Stimulated activated effector memory CD8-positive, alpha-beta T cell treated with anti-CD3 and anti-CD28 coated beads, Interleukin-12 subunit alpha, Interleukin-12 subunit beta, amount 100 ng/mL, for 72 hours (primary cell): ENCODE data around the gene TLE2.
"Not testable (repeated sequence)": the region's sequence is repeated elsewhere in the genome, so short reads cannot be mapped to it uniquely, and the experiment has no call there.

Source experiments
- ATAC-seq: fragments of 150-1000 bp; cut with Tn5 transposase; 2 replicates; pipeline ENCODE4 v1.10.0; 2021
- DNase-seq, 2 donors: peaks; one replicate each; pipeline ENCODE4 v3.0.0; 2021 to 2022; ENCODE audit warnings: low spot score in 2 of 2
- H3K27ac Mint-ChIP-seq: one replicate; pipeline ENCODE4 v1.8.0; 2022; ENCODE audit warnings: mild to moderate bottlenecking, mixed read lengths
- H3K36me3 Mint-ChIP-seq: one replicate; pipeline ENCODE4 v1.8.0; 2022; ENCODE audit warnings: mild to moderate bottlenecking, mixed read lengths
- H3K4me1 Mint-ChIP-seq: one replicate; pipeline ENCODE4 v1.8.0; 2022; ENCODE audit warnings: mixed read lengths
- H3K4me3 Mint-ChIP-seq: one replicate; pipeline ENCODE4 v1.8.0; 2022; ENCODE audit warnings: mild to moderate bottlenecking, mixed read lengths
- H3K9me3 Mint-ChIP-seq: one replicate; pipeline ENCODE4 v1.8.0; 2022; ENCODE audit warnings: mixed read lengths

The TLE2 gene

GRCh38 chr19:2994588-2995131, 34.4 kb downstream of the TLE2 start:
- ATAC-seq (no peak), DNase-seq (no peak)
- H3K27ac Mint-ChIP-seq, result no peak overlapping the region
- H3K9me3 Mint-ChIP-seq, result no peaks in the 10 kb centered on the region
- peaks cover 5% of the 10 kb centered on the region for H3K36me3 Mint-ChIP-seq
- no peak overlapping the region for H3K4me3 Mint-ChIP-seq
- H3K4me1 Mint-ChIP-seq, result no peaks in the 10 kb centered on the region

- Mint-ChIP-seq H3K4me1 (no peaks in the 10 kb centered on the region), H3K9me3 (no peaks in the 10 kb centered on the region), H3K4me3 (no peak overlapping the region), H3K27ac (no peak overlapping the region), H3K36me3 (peaks cover 5% of the 10 kb centered on the region)
- no peak for DNase-seq
- no peak for ATAC-seq
Measured at GRCh38 chr19:2993579-2993978, 35.5 kb downstream of the TLE2 start.

GRCh38 chr19:2992958-2993357, 36.1 kb downstream of the TLE2 start:
- no peaks in the 10 kb centered on the region for H3K4me1 Mint-ChIP-seq
- no peak overlapping the region for H3K27ac Mint-ChIP-seq
- ATAC-seq, result no peak
- H3K36me3 Mint-ChIP-seq, result peaks cover 5% of the 10 kb centered on the region
- no peak overlapping the region for H3K4me3 Mint-ChIP-seq
- no peak for DNase-seq
- H3K9me3 Mint-ChIP-seq, result no peaks in the 10 kb centered on the region

DNA sequence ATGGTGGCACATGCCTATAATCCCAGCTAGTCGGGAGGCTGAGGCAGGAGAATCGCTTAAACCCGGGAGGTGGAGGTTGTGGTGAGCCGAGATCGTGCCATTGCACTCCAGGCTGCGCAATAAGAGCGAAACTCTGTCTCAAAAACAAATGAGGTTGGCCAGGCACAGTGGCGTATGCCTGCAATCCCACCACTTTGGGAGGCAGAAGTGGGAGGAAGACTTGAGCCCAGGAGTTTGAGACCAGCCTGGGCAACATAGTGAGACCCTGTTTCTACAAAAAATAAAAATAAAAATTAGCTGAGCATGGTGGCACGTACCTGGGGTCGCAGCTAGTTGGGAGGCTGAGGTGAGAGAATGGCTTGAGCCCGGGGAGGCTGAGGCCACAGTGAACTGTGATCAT, 36.7 kb downstream of the TLE2 start:
- ATAC-seq, H3K4me3 Mint-ChIP-seq, H3K4me1 Mint-ChIP-seq, H3K27ac Mint-ChIP-seq, DNase-seq, H3K36me3 Mint-ChIP-seq, H3K9me3 Mint-ChIP-seq: not testable (repeated sequence)

- no peaks in the 10 kb centered on the region for H3K4me1 Mint-ChIP-seq
- no peak overlapping the region for H3K4me3 Mint-ChIP-seq
- H3K27ac Mint-ChIP-seq, result peak overlapping the region; percentile 32
- H3K9me3 Mint-ChIP-seq, result no peaks in the 10 kb centered on the region
- DNase-seq, result no peak
- H3K36me3 Mint-ChIP-seq, result no peaks in the 10 kb centered on the region
- ATAC-seq, result no peak
Measured at GRCh38 chr19:2989236-2989946, 39.7 kb downstream of the TLE2 start.

DNA sequence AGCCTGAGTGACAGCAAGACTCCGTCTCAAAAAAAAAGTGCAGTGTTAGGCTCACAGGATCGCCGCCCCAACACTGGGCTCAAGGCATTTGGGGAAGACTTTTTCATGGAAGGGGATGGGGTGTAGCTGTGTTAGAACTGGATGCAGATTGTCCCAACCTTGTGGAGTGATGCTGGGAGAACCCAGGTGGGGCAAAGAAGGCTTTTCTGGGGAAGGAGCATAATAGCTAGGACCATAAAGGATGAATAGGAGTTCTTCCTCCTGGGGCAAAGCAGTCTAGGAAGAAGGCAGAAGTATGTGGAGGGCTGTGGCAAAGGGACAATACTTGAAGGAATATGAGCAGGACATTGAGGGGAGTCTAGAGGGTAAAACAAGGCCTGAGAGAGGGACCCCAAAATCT, 40.5 kb downstream of the TLE2 start:
- ATAC-seq (no peak), DNase-seq (no peak)
- H3K4me3 Mint-ChIP-seq, result no peak overlapping the region
- no peaks in the 10 kb centered on the region for H3K4me1 Mint-ChIP-seq
- no peaks in the 10 kb centered on the region for H3K36me3 Mint-ChIP-seq
- no peak overlapping the region for H3K27ac Mint-ChIP-seq
- no peaks in the 10 kb centered on the region for H3K9me3 Mint-ChIP-seq

GRCh38 chr19:2987797-2988196, 41.3 kb downstream of the TLE2 start:
- Mint-ChIP-seq H3K4me1 (no peaks in the 10 kb centered on the region), H3K36me3 (no peaks in the 10 kb centered on the region), H3K4me3 (no peak overlapping the region), H3K27ac (no peak overlapping the region), H3K9me3 (no peaks in the 10 kb centered on the region)
- DNase-seq (no peak), ATAC-seq (no peak)

DNA sequence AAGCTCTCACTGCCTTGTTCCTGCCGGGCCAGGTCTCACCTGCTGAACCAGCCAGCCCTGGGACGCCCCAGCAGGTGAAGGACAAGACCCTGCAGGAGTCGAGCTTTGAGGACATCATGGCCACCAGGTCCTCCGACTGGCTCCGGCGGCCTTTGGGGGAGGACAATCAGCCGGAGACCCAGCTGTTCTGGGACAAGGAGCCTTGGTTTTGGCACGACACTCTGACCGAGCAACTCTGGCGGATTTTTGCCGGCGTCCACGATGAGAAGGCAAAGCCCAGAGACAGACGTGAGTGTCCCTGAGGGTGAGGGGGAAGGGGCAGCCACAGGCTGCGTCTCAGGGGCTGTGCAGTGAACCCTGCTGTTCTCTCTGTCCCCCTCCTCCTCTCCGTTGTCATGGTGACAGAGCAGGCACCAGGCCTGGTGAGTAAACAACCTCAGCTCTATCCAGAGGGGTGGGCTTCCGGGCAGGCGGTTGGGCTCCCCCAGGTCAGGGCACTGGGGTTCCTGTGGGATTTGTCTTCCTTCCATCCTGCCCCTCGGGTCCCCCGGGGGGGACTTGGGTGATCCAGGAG, 42.0 kb downstream of the TLE2 start:
- no peak overlapping the region for H3K4me3 Mint-ChIP-seq
- H3K9me3 Mint-ChIP-seq, result no peaks in the 10 kb centered on the region
- no peaks in the 10 kb centered on the region for H3K36me3 Mint-ChIP-seq
- ATAC-seq (peak; percentile 19), DNase-seq (no peak)
- no peak overlapping the region for H3K27ac Mint-ChIP-seq
- H3K4me1 Mint-ChIP-seq, result no peaks in the 10 kb centered on the region

DNA sequence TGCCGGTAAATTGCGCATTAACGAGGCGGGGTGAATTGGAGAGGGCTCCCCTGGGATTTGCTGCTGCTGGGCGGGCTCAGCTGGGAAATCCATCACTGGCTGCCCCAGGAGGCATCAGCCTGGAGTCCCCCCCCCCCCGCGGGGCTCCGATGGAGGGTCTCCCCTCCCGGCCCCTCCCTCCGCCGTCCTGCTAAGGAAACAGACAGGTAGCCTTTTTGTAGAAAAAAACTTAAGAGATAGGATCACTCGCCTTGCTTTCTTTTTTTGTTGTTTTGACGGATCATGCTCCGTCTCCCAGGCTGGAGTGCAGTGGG, 44.9 kb downstream of the TLE2 start:
- no peak overlapping the region for H3K27ac Mint-ChIP-seq
- no peaks in the 10 kb centered on the region for H3K36me3 Mint-ChIP-seq
- no peak for ATAC-seq
- H3K4me3 Mint-ChIP-seq, result no peak overlapping the region
- H3K9me3 Mint-ChIP-seq, result no peaks in the 10 kb centered on the region
- H3K4me1 Mint-ChIP-seq, result no peaks in the 10 kb centered on the region
- no peak for DNase-seq

DNA sequence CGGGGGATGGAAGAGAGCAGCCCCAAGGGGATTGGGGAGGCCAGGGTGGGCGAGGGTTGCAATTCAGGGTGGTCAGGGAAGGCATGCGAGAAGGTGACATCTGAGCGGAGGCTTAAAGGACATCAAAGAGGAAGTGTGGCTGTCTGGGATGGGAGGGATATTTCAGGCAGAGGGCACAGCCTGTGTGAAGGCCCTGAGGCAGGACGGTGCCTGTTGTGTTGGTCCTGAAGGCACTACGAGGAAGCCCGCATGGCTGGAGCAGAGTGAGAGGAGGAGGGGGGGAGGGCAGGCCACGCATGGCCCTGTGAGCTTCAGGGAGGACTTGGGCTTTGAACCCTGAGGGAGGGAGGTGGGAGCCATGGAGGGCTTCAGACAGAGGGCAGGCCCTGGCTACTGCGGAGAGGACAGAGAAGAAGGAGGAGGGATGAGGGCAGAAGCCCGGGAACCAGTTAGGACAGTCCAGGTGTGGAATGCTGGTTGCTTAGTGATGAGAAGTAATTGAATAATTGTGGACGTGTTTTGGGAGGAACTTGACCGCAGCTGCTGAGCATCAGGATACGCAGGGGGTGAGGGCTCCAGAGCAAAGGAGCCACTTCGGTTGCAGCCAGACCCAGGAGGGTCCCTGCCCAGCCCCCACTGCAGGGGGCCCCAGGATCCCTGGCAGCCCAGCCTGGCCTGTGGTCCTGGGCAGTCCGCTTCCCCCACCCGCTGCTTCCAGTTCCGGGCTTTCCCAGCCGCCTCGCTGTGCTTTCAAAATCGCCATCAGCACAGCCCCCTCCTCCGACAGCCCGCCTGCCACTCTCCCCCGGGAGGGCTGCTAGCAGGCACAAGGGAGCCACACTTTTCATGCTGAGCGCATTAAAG, 45.5 kb downstream of the TLE2 start:
- peak; percentile 25 for ATAC-seq
- Mint-ChIP-seq H3K27ac (no peak overlapping the region), H3K9me3 (no peaks in the 10 kb centered on the region), H3K4me3 (no peak overlapping the region), H3K36me3 (no peaks in the 10 kb centered on the region), H3K4me1 (no peaks in the 10 kb centered on the region)
- DNase-seq, result no peak

GRCh38 chr19:2982983-2983350, 46.1 kb downstream of the TLE2 start:
- no peak for DNase-seq
- no peaks in the 10 kb centered on the region for H3K9me3 Mint-ChIP-seq
- H3K4me3 Mint-ChIP-seq, result no peak overlapping the region
- no peaks in the 10 kb centered on the region for H3K36me3 Mint-ChIP-seq
- peaks cover under 1% of the 10 kb centered on the region for H3K4me1 Mint-ChIP-seq
- no peak overlapping the region for H3K27ac Mint-ChIP-seq
- no peak for ATAC-seq

DNA sequence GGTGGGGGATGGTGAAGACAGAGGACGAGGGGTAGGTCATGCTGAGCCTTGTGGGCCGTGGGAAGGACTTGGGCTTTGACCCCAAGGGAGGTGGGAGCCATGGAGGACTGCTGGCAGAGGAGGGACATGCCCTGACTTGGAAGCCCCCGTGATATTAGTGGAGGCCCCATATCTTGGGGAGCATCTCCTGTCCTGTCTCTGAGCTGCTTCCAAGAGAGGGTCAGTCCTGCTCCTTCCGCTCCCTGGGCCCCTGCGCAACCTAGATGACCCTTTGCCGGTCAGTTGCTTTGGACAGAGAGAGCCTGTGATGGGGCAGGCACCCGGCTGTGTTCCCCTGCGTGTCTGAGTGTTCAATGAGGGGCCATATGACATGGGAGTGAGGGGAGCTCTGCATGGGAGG, 46.5 kb downstream of the TLE2 start:
- peaks cover 4% of the 10 kb centered on the region for H3K4me1 Mint-ChIP-seq
- no peak overlapping the region for H3K4me3 Mint-ChIP-seq
- H3K27ac Mint-ChIP-seq, result no peak overlapping the region
- no peak for ATAC-seq
- no peaks in the 10 kb centered on the region for H3K9me3 Mint-ChIP-seq
- H3K36me3 Mint-ChIP-seq, result no peaks in the 10 kb centered on the region
- DNase-seq, result no peak

GRCh38 chr19:2981898-2982297, 47.2 kb downstream of the TLE2 start:
- Mint-ChIP-seq H3K4me1 (peaks cover 11% of the 10 kb centered on the region), H3K9me3 (no peaks in the 10 kb centered on the region), H3K27ac (no peak overlapping the region), H3K4me3 (no peak overlapping the region), H3K36me3 (no peaks in the 10 kb centered on the region)
- DNase-seq (no peak), ATAC-seq (no peak)

GRCh38 chr19:2978772-2979171, 50.3 kb downstream of the TLE2 start:
- Mint-ChIP-seq H3K27ac (no peak overlapping the region), H3K36me3 (no peaks in the 10 kb centered on the region), H3K4me1 (peaks cover 23% of the 10 kb centered on the region), H3K4me3 (no peak overlapping the region), H3K9me3 (no peaks in the 10 kb centered on the region)
- no peak for ATAC-seq
- no peak for DNase-seq

DNA sequence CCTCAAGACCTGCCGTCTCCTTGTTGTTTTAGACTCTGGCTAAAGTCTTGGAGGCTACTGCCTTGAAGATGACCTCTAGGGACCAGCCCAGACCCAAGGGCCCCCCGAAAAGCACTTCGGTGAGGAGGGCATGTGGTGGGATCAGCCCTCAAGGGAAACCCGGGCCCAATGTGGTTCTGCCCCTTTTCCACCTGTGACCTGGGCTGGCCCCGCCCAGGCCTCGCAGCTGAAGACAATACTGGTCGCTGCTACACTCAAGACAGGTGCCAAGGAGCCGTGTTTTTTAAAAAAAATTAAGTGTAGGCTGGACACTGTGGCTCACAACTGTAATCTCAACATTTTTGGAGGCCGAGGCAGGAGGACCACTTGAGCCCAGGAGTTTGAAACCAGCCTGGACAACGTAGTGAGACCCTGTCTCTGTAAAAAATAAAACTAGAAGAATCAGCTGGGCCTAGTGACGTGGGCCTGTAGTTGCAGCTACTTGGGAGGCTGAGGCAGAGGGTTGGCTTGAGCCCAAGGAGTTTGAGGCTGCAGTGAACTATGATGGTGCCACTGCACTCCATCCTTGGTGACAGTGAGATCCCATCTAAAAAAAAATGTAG, 50.8 kb downstream of the TLE2 start:
- Mint-ChIP-seq H3K4me3 (peak overlapping the region; percentile 85), H3K36me3 (no peaks in the 10 kb centered on the region), H3K9me3 (no peaks in the 10 kb centered on the region), H3K4me1 (peaks cover 23% of the 10 kb centered on the region), H3K27ac (no peak overlapping the region)
- ATAC-seq, result no peak
- no peak for DNase-seq
